ENCODE data around the gene GFY.
A peak's percentile ranks its signal among the peaks of the same experiment; 100 is the strongest.

- no peak for TF ChIP-seq EZH2 (IDR thresholded peaks at IDR 0.05; ENCODE audit: borderline replicate concordance, control insufficient read depth, low read depth, low read length)
- no peak for TF ChIP-seq POLR2A (IDR thresholded peaks at IDR 0.05; ENCODE audit: low read depth, low read length)
- TF ChIP-seq KAT2A (conservative IDR thresholded peaks at IDR 0.05; ENCODE audit: control insufficient read depth, low read depth, low read length) = no peak
- no peak for TF ChIP-seq NR2C2 (IDR thresholded peaks at IDR 0.05; ENCODE audit: borderline replicate concordance, control insufficient read depth, insufficient read length, low read depth)
- TF ChIP-seq BCLAF1 (IDR thresholded peaks at IDR 0.05) = no peak
- TF ChIP-seq ZNF274 (IDR thresholded peaks at IDR 0.05; ENCODE audit: insufficient read depth, insufficient read length) = no peak
- no peak for TF ChIP-seq CTCF (IDR thresholded peaks at IDR 0.05 in 2 of 3, conservative IDR thresholded peaks at IDR 0.05 in 1 of 3; ENCODE audit: control insufficient read depth in 2 of 3, extremely low read depth in 1 of 3, insufficient read depth in 1 of 3, low read depth in 3 of 3, low read length in 3 of 3)
- TF ChIP-seq POLR2AphosphoS5 (IDR thresholded peaks at IDR 0.05; ENCODE audit: low read length) = no peak
- peak; percentile 71 to 91; a peak in 3 of 4 replicates for TF ChIP-seq BHLHE40 (IDR thresholded peaks at IDR 0.05; ENCODE audit: borderline replicate concordance in 1 of 2, low read depth in 2 of 2, low read length in 1 of 2)
- TF ChIP-seq NRF1 (conservative IDR thresholded peaks at IDR 0.05; ENCODE audit: low read depth, low read length) = no peak
- TF ChIP-seq SP1 (IDR thresholded peaks at IDR 0.05; ENCODE audit: low read depth, low read length) = peak; percentile 86
Measured at GRCh38 chr19:49415102-49415809, 9.9 kb upstream of the GFY start.

All from GM12878 (cell line).